A673 (cell line): ENCODE results near the gene VPS41. TPM values are rescaled to one million over a fixed set of nuclear protein-coding genes. Genes with fewer than 3 reads are reported as not detected.

ENCODE experiments used
- BruUV-seq: library from RNA; stranded (reverse); fragments of 400-500 nt; replicated peaks from 2 replicates; lab custom pipeline; 2021; lab: Mats Ljungman, UMichigan
- CTCF ChIA-PET: fragments of 300-600 bp; sonication (Branson Sonifier 250); formaldehyde crosslinking; loops from one replicate; lab custom pipeline; 2022; ENCODE audit warnings: antibody characterized with exemption; lab: Charles Lee
- POLR2A ChIA-PET: fragments of 300-600 bp; sonication (Branson Sonifier 250); formaldehyde crosslinking; loops from one replicate; lab custom pipeline; 2022; ENCODE audit warnings: antibody characterized with exemption; ENCODE audit not compliant: low non-redundant PET; lab: Charles Lee
- DNase-seq: peaks from one replicate; pipeline ENCODE4 v3.0.0-alpha.2; 2015; ENCODE audit warnings: low spot score
- H3K27ac ChIP-seq: fragments of 200-600 bp; sonication (generic); 2 replicates; pipeline ENCODE4 v1.5.1; 2016; ENCODE audit warnings: mixed run types, low read depth, mild to moderate bottlenecking, mixed read lengths, antibody characterized with exemption, low read length; ENCODE audit not compliant: poor library complexity, severe bottlenecking
- H3K27me3 ChIP-seq: fragments of 200-600 bp; sonication (generic); replicated peaks from 2 replicates; pipeline ENCODE4 v1.6.1; 2017; ENCODE audit warnings: mixed run types, low read depth, mild to moderate bottlenecking, mixed read lengths, antibody characterized with exemption, low read length; ENCODE audit not compliant: insufficient read depth, poor library complexity
- H3K36me3 ChIP-seq: fragments of 200-600 bp; sonication (generic); 2 replicates; pipeline ENCODE4 v1.6.1; 2016; ENCODE audit warnings: mixed run types, mild to moderate bottlenecking, mixed read lengths, antibody characterized with exemption, low read length; ENCODE audit not compliant: insufficient read depth, poor library complexity, severe bottlenecking
- H3K4me1 ChIP-seq: fragments of 200-600 bp; sonication (generic); 2 replicates; pipeline ENCODE4 v1.6.1; 2017; ENCODE audit warnings: mixed run types, mild to moderate bottlenecking, mixed read lengths, antibody characterized with exemption, low read length; ENCODE audit not compliant: insufficient read depth, poor library complexity, severe bottlenecking
- H3K4me3 ChIP-seq: fragments of 200-600 bp; sonication (generic); 2 replicates; pipeline ENCODE4 v1.5.1; 2016; ENCODE audit warnings: low read depth, mixed run types, mild to moderate bottlenecking, mixed read lengths, low read length; ENCODE audit not compliant: poor library complexity, severe bottlenecking
- H3K9me3 ChIP-seq: fragments of 200-600 bp; sonication (generic); 2 replicates; pipeline ENCODE4 v1.6.1; 2016; ENCODE audit warnings: mixed run types, low read depth, mild to moderate bottlenecking, mixed read lengths, antibody characterized with exemption, low read length; ENCODE audit not compliant: poor library complexity, severe bottlenecking
- EZH2 ChIP-seq: fragments of 200-600 bp; sonication (generic); IDR thresholded peaks from 2 replicates; pipeline ENCODE4 v1.6.1; 2017; ENCODE audit warnings: borderline replicate concordance, low read depth, mild to moderate bottlenecking, mixed read lengths, antibody characterized with exemption, low read length; ENCODE audit not compliant: poor library complexity, severe bottlenecking
- intact Hi-C: fragments of 100-400 bp; cut with micrococcal nuclease; formaldehyde crosslinking; loops from one replicate; pipeline ENCODE4 v1.10.0; 2022; ENCODE audit not compliant: unreplicated experiment
- total RNA-seq: library from RNA; stranded (reverse); gene quantifications from 2 replicates; pipeline ENCODE4 v1.2.3, GENCODE V29; 2021
- TF ChIP-seq, protein P1 (sequence below): fragments of 300-800, 200-600 bp; sonication (generic); conservative IDR thresholded peaks from 2 replicates; pipeline ENCODE4 v1.5.1; 2017; ENCODE audit warnings: low read depth, mild to moderate bottlenecking, antibody characterized with exemption, low read length, moderate library complexity, mixed read lengths

Gene VPS41
- total RNA-seq, 1 experiment from 2014 or later, result 45.8 TPM

DNA sequence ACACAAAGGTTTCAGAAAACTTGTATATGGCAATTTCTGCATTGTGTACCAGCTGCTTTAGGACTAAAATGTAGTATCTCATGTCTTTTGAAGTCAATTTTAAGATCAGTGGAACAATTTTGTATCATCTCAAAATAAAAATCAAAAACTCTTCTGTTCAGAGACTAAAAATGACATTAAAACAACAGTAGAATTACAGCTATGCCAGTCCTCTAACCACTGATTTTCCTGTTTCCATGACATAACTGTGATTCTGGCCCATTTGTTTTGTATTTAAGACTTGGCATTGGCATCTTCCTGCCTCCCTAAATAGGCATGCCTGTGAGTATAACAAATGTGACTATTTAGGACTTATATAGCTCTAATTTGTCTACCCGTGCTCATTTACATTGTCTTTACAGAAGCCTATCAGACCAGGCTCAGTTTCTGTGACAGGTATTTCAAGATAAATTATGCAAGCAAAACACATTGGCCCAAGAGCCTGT lies 29.1 kb upstream of the VPS41 start:
- H3K4me1 ChIP-seq, result peaks cover 3% of the 10 kb centered on the region
- BruUV-seq, result no TSS peak
- H3K27ac ChIP-seq, result no peak overlapping the region
- intact Hi-C loops, result no loop called here
- no peak for TF ChIP-seq EZH2
- TF ChIP-seq, protein P1, sequence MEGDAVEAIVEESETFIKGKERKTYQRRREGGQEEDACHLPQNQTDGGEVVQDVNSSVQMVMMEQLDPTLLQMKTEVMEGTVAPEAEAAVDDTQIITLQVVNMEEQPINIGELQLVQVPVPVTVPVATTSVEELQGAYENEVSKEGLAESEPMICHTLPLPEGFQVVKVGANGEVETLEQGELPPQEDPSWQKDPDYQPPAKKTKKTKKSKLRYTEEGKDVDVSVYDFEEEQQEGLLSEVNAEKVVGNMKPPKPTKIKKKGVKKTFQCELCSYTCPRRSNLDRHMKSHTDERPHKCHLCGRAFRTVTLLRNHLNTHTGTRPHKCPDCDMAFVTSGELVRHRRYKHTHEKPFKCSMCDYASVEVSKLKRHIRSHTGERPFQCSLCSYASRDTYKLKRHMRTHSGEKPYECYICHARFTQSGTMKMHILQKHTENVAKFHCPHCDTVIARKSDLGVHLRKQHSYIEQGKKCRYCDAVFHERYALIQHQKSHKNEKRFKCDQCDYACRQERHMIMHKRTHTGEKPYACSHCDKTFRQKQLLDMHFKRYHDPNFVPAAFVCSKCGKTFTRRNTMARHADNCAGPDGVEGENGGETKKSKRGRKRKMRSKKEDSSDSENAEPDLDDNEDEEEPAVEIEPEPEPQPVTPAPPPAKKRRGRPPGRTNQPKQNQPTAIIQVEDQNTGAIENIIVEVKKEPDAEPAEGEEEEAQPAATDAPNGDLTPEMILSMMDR, result no peak
- H3K36me3 ChIP-seq, result no peaks in the 10 kb centered on the region
- peaks cover 16% of the 10 kb centered on the region for H3K27me3 ChIP-seq
- DNase-seq, result no peak
- H3K9me3 ChIP-seq, result no peaks in the 10 kb centered on the region
- ChIA-PET POLR2A (no interaction called here), CTCF (no interaction called here)
- H3K4me3 ChIP-seq, result no peak overlapping the region

DNA sequence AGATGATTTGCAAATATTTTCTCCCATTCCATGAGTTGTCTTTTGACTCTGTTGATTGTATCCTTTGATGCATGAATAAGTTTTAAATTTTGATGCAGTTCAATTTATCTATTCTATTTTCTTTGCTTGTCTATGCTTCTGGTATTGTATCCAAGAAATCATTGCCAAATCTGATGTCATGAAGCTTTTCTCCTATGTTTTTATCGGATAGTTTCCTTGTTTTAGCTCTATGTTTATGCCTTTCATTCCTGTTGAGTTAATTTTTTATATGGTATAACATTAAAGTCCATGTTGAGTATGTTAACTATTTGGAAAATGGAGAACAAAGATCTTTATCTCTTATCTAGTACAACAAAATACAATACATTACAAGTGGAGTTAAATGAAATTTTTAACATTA lies 27.6 kb upstream of the VPS41 start:
- no peak for TF ChIP-seq EZH2
- TF ChIP-seq, protein P1, result no peak
- H3K4me3 ChIP-seq, result no peak overlapping the region
- no TSS peak for BruUV-seq
- ChIA-PET CTCF (no interaction called here), POLR2A (no interaction called here)
- H3K27ac ChIP-seq, result no peak overlapping the region
- no peaks in the 10 kb centered on the region for H3K9me3 ChIP-seq
- H3K36me3 ChIP-seq, result no peaks in the 10 kb centered on the region
- H3K27me3 ChIP-seq, result peaks cover 16% of the 10 kb centered on the region
- peaks cover 3% of the 10 kb centered on the region for H3K4me1 ChIP-seq
- intact Hi-C loops, result no loop called here
- no peak for DNase-seq

DNA sequence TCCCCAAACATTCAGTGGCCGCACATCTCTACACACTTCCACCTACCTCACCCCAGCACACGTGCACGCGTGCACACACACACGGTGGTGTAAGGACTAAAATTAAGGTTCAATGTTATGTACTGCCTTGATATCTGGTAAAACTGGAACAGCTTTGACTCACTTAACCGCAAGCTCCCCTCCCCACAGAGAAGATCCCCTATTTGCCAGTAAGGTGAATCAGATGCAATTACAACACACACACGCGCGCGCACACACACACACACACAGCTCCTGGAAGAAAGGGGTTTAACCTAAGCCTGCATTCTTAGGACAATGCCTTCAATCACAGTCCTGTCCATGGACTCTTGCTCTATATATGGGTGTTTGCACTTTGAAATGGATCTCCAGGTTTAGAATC lies 25.5 kb upstream of the VPS41 start:
- Histone ChIP-seq H3K4me1 (peaks cover 11% of the 10 kb centered on the region), H3K27me3 (peaks cover 13% of the 10 kb centered on the region), H3K27ac (no peak overlapping the region), H3K9me3 (no peaks in the 10 kb centered on the region), H3K4me3 (no peak overlapping the region), H3K36me3 (no peaks in the 10 kb centered on the region)
- ChIA-PET CTCF (no interaction called here), POLR2A (no interaction called here)
- TF ChIP-seq, protein P1, result no peak
- no peak for TF ChIP-seq EZH2
- no TSS peak for BruUV-seq
- intact Hi-C loops, result loop anchor here (5.0 kb wide), 2 partner anchors 528 to 583 kb away; no protein-coding TSS in a partner anchor
- no peak for DNase-seq
